GM12878 (cell line): ENCODE data around the gene SPAG6. TPM values are rescaled to one million over a fixed set of nuclear protein-coding genes. Genes with fewer than 3 reads are reported as not detected.

ENCODE experiments used
- ATF7 ChIP-seq: fragments of 450-650 bp; IDR thresholded peaks from 2 replicates; pipeline ENCODE4 v1.6.1; 2016; ENCODE audit warnings: low read depth, mild to moderate bottlenecking
- CEBPB ChIP-seq, 2 experiments: fragments of 150-350 bp in 1 of 2; IDR thresholded peaks; 2 replicates each; pipeline ENCODE4 v1.6.1; 2012 to 2014; ENCODE audit warnings: low read depth in 2 of 2, low read length in 2 of 2, borderline replicate concordance in 1 of 2, inconsistent platforms in 1 of 2
- CHD2 ChIP-seq: IDR thresholded peaks from 2 replicates; pipeline ENCODE4 v1.6.1; 2011; ENCODE audit warnings: low read depth, low read length, improper control_type of control experiment, borderline replicate concordance
- CREM ChIP-seq: IDR thresholded peaks from 2 replicates; pipeline ENCODE4 v1.6.1; 2014; ENCODE audit warnings: antibody characterized with exemption, low read depth
- ETV6 ChIP-seq, 2 experiments: fragments of 450-650 bp in 1 of 2; IDR thresholded peaks in 1 of 2; conservative IDR thresholded peaks in 1 of 2; 2 replicates each; pipeline ENCODE4 v1.6.1; 2014; ENCODE audit warnings: antibody characterized with exemption in 1 of 2, borderline replicate concordance in 1 of 2, low read depth in 1 of 2, mild to moderate bottlenecking in 1 of 2, moderate library complexity in 1 of 2
- FOXM1 ChIP-seq: IDR thresholded peaks from 2 replicates; pipeline ENCODE4 v1.6.1; 2012; ENCODE audit warnings: low read depth, mild to moderate bottlenecking, inconsistent platforms, low read length, moderate library complexity
- IKZF2 ChIP-seq, 2 experiments: fragments of 450-650 bp; IDR thresholded peaks; 2 replicates each; pipeline ENCODE4 v1.6.1; 2017; ENCODE audit warnings: mild to moderate bottlenecking in 2 of 2, moderate library complexity in 2 of 2
- IRF4 ChIP-seq: IDR thresholded peaks from 2 replicates; pipeline ENCODE4 v1.6.1; 2011; ENCODE audit warnings: low read depth, low read length
- MEF2A ChIP-seq: IDR thresholded peaks from 2 replicates; pipeline ENCODE4 v1.6.1; 2011; ENCODE audit warnings: low read depth, mild to moderate bottlenecking, low read length, moderate library complexity; ENCODE audit not compliant: insufficient read depth
- PAX5 ChIP-seq: IDR thresholded peaks from 2 replicates; pipeline ENCODE4 v1.6.1; 2011; ENCODE audit warnings: low read depth, low read length, borderline replicate concordance
- POU2F2 ChIP-seq: IDR thresholded peaks from 3 replicates; pipeline ENCODE4 v1.6.1; 2011; ENCODE audit warnings: low read depth, mild to moderate bottlenecking, low read length, borderline replicate concordance
- RUNX3 ChIP-seq: IDR thresholded peaks from 2 replicates; pipeline ENCODE4 v1.6.1; 2012; ENCODE audit warnings: low read length, inconsistent platforms
- SIX5 ChIP-seq: IDR thresholded peaks from 2 replicates; pipeline ENCODE4 v1.6.1; 2011; ENCODE audit warnings: mild to moderate bottlenecking, low read depth, low read length, moderate library complexity; ENCODE audit not compliant: severe bottlenecking
- TAF1 ChIP-seq: IDR thresholded peaks from 2 replicates; pipeline ENCODE4 v1.6.1; 2011; ENCODE audit warnings: mild to moderate bottlenecking, low read depth, low read length, borderline replicate concordance
- polyA plus RNA-seq, 11 experiments: library from polyadenylated mRNA; depleted of rRNA in 4 of 11; unstranded in 6 of 11; stranded (reverse) in 5 of 11; fragments of >200 nt; fragmentation: Nextera tagmentation in 4 of 11; fragmentation: Illumina TruSeq in 1 of 11; extraction: Ambion mirVana in 4 of 11; extraction: Trizol in 1 of 11; gene quantifications; 1 replicate in 1 of 11; 2 replicates in 10 of 11; pipeline versions ENCODE4 v1.2.1 to v1.2.3, GENCODE V29; 2011 to 2016; ENCODE audit warnings: inconsistent platforms in 2 of 11, missing spikeins in 2 of 11, low read depth in 1 of 11
- total RNA-seq, 4 experiments: library from RNA; depleted of rRNA in 3 of 4; stranded (reverse); fragments of >200 nt in 3 of 4; fragmentation: Illumina TruSeq in 1 of 4; extraction: Trizol in 1 of 4; gene quantifications; 2 replicates each; pipeline versions ENCODE4 v1.2.1 to v1.2.3, GENCODE V29; 2013 to 2021
- TF ChIP-seq, protein P1 (sequence below): fragments of 450-650 bp; formaldehyde crosslinking; IDR thresholded peaks from 2 replicates; pipeline ENCODE4 v1.4.0; 2020; ENCODE audit warnings: mild to moderate bottlenecking, moderate library complexity

Gene SPAG6
- total and polyA plus RNA-seq, 10 of the 15 experiments (the other 5 are each of a cell fraction or from before 2014, with no cell fraction given): 0.13 to 0.99 (median 0.40) TPM; not detected in 1

DNA sequence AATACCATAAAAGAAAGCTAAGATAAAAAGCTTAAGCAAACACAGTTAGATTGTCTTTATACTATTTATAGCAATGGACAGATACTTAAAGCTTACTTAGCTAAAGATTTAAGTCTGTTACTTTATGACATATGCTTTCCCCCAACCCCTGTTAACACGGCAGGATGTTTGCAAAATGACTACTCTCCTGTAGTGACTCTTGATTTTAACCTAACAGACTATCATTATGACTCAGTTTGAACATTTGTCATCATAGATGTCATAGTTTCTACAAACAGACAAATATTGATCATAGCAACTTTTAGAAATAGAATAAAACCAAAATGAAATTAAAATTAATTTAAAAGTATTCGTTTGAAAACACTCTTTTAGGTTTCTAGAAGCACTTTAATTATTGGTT, 36.9 kb upstream of the SPAG6 start (continued):
- TF ChIP-seq IKZF2 (IDR thresholded peaks at IDR 0.05) (peak; percentile 12 to 60; a peak in 2 of 4 replicates), ATF7 (peak; percentile 77), IRF4 (peak; percentile 98), POU2F2 (peak; percentile 35; the same call in 1 of the 3 replicates), FOXM1 (peak; percentile 99), SIX5 (no peak), MEF2A (peak; percentile 95), CHD2 (no peak), PAX5 (0 out of 2 replicates have a peak, but pooled peaks have one; percentile 35), ETV6 (conservative IDR thresholded peaks at IDR 0.05 in 1 of 2, IDR thresholded peaks at IDR 0.05 in 1 of 2; ENCODE audit: borderline replicate concordance in 1 of 2, low read depth in 1 of 2) (peak in 1 of 2 experiments; percentile 72; a peak in 1 of 4 replicates), TAF1 (no peak), CEBPB (IDR thresholded peaks at IDR 0.05; ENCODE audit: borderline replicate concordance in 1 of 2, low read depth in 2 of 2, low read length in 2 of 2) (peak in 1 of 2 experiments; percentile 79; a peak in 1 of 4 replicates), RUNX3 (peak; percentile 95), CREM (peak; percentile 97)
- TF ChIP-seq, protein P1, sequence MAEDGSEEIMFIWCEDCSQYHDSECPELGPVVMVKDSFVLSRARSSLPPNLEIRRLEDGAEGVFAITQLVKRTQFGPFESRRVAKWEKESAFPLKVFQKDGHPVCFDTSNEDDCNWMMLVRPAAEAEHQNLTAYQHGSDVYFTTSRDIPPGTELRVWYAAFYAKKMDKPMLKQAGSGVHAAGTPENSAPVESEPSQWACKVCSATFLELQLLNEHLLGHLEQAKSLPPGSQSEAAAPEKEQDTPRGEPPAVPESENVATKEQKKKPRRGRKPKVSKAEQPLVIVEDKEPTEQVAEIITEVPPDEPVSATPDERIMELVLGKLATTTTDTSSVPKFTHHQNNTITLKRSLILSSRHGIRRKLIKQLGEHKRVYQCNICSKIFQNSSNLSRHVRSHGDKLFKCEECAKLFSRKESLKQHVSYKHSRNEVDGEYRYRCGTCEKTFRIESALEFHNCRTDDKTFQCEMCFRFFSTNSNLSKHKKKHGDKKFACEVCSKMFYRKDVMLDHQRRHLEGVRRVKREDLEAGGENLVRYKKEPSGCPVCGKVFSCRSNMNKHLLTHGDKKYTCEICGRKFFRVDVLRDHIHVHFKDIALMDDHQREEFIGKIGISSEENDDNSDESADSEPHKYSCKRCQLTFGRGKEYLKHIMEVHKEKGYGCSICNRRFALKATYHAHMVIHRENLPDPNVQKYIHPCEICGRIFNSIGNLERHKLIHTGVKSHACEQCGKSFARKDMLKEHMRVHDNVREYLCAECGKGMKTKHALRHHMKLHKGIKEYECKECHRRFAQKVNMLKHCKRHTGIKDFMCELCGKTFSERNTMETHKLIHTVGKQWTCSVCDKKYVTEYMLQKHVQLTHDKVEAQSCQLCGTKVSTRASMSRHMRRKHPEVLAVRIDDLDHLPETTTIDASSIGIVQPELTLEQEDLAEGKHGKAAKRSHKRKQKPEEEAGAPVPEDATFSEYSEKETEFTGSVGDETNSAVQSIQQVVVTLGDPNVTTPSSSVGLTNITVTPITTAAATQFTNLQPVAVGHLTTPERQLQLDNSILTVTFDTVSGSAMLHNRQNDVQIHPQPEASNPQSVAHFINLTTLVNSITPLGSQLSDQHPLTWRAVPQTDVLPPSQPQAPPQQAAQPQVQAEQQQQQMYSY (CRISPR knock-in tag): no peak
